Measurements from ENCODE around the gene RAD51. TPM values are rescaled to one million over a fixed set of nuclear protein-coding genes. Genes with fewer than 3 reads are reported as not detected.

Gene RAD51
- total RNA-seq, 1 experiment from 2014 or later: 20.9 TPM

DNA sequence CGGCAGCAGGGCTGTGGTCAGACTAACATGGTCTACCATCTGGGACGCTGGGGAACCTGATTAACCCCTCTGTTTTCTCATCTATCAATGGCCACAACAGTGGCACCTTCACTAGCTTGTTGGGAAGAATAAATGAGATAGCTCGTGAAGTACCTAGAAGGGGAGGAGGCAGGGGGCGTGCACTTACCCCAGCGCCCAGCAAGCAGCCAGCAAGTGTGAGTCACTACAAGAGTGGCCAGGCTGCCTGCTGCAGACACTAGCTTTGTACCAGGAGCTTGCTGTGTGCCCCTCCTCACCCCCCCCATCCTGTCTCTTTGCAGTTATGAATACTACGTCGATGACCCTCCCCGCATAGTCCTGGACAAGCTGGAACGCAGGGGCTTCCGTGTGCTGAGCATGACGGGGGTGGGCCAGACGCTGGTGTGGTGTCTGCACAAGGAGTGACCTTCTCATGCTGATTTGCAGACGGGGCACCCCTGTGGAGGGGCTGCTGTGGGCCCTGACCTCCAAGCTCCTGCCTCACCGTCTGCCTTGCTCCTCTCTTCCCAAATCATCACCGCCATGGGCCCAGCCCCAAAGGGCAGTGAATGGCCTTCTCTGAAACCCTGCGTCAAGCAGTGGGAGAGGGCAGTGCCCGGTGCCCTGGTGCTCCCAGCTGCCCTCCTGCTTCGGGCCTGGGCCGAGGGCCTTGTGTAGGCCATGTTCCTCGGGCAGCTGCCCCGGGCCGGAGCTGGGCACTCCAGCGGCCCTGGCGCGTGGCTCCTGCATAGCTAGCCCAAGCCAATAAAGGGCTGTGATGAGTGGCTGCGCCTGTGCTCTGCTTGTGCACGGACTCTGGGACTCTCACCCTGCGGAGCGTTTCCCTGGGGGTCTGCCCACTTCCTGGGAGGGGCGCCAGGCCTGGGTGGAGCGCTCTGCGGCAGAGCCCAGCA lies 72.2 kb downstream of the RAD51 start:
- ATAC-seq: no peak
- POLR2A ChIA-PET: no interaction called here

More for the DNA sequence above, 72.2 kb downstream of the RAD51 start:
- Histone ChIP-seq H3K9me3 (ENCODE audit: control insufficient read depth in 1 of 2, insufficient read depth in 1 of 2, low read depth in 1 of 2, low read length in 2 of 2) (no peaks in the 10 kb centered on the region), H3K27me3 (ENCODE audit: insufficient read depth, low read length) (no peaks in the 10 kb centered on the region), H3K4me3 (replicated peaks in 1 of 2; ENCODE audit: low read depth in 1 of 2, low read length in 2 of 2) (no peak overlapping the region), H3K9ac (ENCODE audit: low read length) (no peak overlapping the region), H3K4me2 (ENCODE audit: low read length) (no peak overlapping the region), H3K9me2 (ENCODE audit: insufficient read depth) (no peaks in the 10 kb centered on the region), H3K79me2 (ENCODE audit: insufficient read depth, low read length) (no peaks in the 10 kb centered on the region), H3K4me1 (ENCODE audit: control insufficient read depth in 1 of 2, insufficient read depth in 2 of 2, low read length in 2 of 2) (peaks cover 32 to 74% of the 10 kb centered on the region in 2 experiments), H2AFZ (ENCODE audit: low read depth, low read length, poor library complexity, severe bottlenecking) (no peak overlapping the region), H3K27ac (ENCODE audit: low read depth, low read length) (no peak overlapping the region), H4K20me1 (ENCODE audit: insufficient read depth) (no peaks in the 10 kb centered on the region), H3K36me3 (ENCODE audit: control insufficient read depth in 1 of 2, insufficient read depth in 2 of 2, low read length in 2 of 2) (no peaks in the 10 kb centered on the region; a peak in 1 of 4 replicates)
- intact Hi-C loops (cut with micrococcal nuclease): no loop called here
- ChIA-PET CTCF (interaction anchor here (1.7 kb wide), 1 partner anchor 127 kb away, joined by 4 read pairs; the partner anchor contains the start of gene VPS18), RAD21 (ENCODE audit: low non-redundant PET in 1 of 2, low total read pairs in 2 of 2, uncharacterized antibody in 2 of 2, unreplicated experiment in 2 of 2) (no interaction called here)
- no peak for DNase-seq (ENCODE audit: low read depth, low spot score)
- TF ChIP-seq SIN3A (IDR thresholded peaks at IDR 0.05; ENCODE audit: low read depth) (no peak), EZH2phosphoT487 (IDR thresholded peaks at IDR 0.05; ENCODE audit: borderline replicate concordance) (no peak), RAD21 (IDR thresholded peaks at IDR 0.05; ENCODE audit: low read depth) (no peak), CBX3 (IDR thresholded peaks at IDR 0.05; ENCODE audit: low read depth) (no peak), EGR1 (IDR thresholded peaks at IDR 0.05; ENCODE audit: low read depth) (no peak), POLR2A (IDR thresholded peaks at IDR 0.05; ENCODE audit: borderline replicate concordance, extremely low read depth, insufficient read depth, insufficient read length) (no peak), CEBPB (IDR thresholded peaks at IDR 0.05; ENCODE audit: low read depth) (no peak)
- TF ChIP-seq, protein P1, sequence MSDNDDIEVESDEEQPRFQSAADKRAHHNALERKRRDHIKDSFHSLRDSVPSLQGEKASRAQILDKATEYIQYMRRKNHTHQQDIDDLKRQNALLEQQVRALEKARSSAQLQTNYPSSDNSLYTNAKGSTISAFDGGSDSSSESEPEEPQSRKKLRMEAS (IDR thresholded peaks at IDR 0.05): no peak
- TF ChIP-seq, protein P2, sequence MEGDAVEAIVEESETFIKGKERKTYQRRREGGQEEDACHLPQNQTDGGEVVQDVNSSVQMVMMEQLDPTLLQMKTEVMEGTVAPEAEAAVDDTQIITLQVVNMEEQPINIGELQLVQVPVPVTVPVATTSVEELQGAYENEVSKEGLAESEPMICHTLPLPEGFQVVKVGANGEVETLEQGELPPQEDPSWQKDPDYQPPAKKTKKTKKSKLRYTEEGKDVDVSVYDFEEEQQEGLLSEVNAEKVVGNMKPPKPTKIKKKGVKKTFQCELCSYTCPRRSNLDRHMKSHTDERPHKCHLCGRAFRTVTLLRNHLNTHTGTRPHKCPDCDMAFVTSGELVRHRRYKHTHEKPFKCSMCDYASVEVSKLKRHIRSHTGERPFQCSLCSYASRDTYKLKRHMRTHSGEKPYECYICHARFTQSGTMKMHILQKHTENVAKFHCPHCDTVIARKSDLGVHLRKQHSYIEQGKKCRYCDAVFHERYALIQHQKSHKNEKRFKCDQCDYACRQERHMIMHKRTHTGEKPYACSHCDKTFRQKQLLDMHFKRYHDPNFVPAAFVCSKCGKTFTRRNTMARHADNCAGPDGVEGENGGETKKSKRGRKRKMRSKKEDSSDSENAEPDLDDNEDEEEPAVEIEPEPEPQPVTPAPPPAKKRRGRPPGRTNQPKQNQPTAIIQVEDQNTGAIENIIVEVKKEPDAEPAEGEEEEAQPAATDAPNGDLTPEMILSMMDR (IDR thresholded peaks at IDR 0.05 in 2 of 3, conservative IDR thresholded peaks at IDR 0.05 in 1 of 3; ENCODE audit: borderline replicate concordance in 1 of 3, insufficient read depth in 1 of 3, low read depth in 2 of 3, low read length in 2 of 3): no peak
- no TSS peak for BruUV-seq (replicated peaks)

All from HCT116 (cell line).